SU-DHL-6 (cell line): ENCODE measurements around the gene ZNF814.

Source experiments
- CTCF ChIP-seq: fragments of 200-600 bp; sonication (generic); IDR thresholded peaks from one replicate; pipeline ENCODE4 v1.5.1; 2017; ENCODE audit warnings: antibody characterized with exemption, mild to moderate bottlenecking, low read length, moderate library complexity; ENCODE audit not compliant: insufficient read depth, poor library complexity, severe bottlenecking
- EZH2phosphoT487 ChIP-seq: fragments of 200-600 bp; sonication (generic), shearing (Covaris generic); conservative IDR thresholded peaks from 2 replicates; pipeline ENCODE4 v1.6.1; 2018; ENCODE audit warnings: mild to moderate bottlenecking, antibody characterized with exemption, low read length, moderate library complexity, mixed read lengths

GRCh38 chr19:57807541-57807940 is 81.3 kb downstream of the ZNF814 start:
- TF ChIP-seq CTCF (no peak), EZH2phosphoT487 (no peak)
